Ishikawa (cell line): ENCODE data around the gene UBC.

Experiments
- CEBPB ChIP-seq: IDR thresholded peaks from 2 replicates; pipeline ENCODE4 v1.6.1; 2012
- EP300 ChIP-seq: IDR thresholded peaks from 2 replicates; pipeline ENCODE4 v1.6.1; 2012; ENCODE audit warnings: borderline replicate concordance
- FOXM1 ChIP-seq: IDR thresholded peaks from 2 replicates; pipeline ENCODE4 v1.6.1; 2012; ENCODE audit warnings: low read depth, borderline replicate concordance
- MAX ChIP-seq: IDR thresholded peaks from 2 replicates; pipeline ENCODE4 v1.6.1; 2012
- RAD21 ChIP-seq: IDR thresholded peaks from 2 replicates; pipeline ENCODE4 v1.6.1; 2012; ENCODE audit warnings: low read depth
- TAF1 ChIP-seq: IDR thresholded peaks from 2 replicates; pipeline ENCODE4 v1.6.1; 2012; ENCODE audit warnings: low read depth, mild to moderate bottlenecking
- YY1 ChIP-seq: IDR thresholded peaks from 2 replicates; pipeline ENCODE4 v1.6.1; 2012; ENCODE audit warnings: low read depth

- TF ChIP-seq MAX (no peak), RAD21 (no peak), TAF1 (no peak), YY1 (no peak), CEBPB (no peak), FOXM1 (no peak), EP300 (no peak)
Observed at GRCh38 chr12:124865728-124866127, 48.7 kb downstream of the UBC start.
